NOMO-1 treated with DMSO at 0.1 percent for 48 hours (cell line): ENCODE data around the gene PTPRN2.

Experiments used
- DNase-seq: peaks from one replicate; lab custom pipeline; 2025; ENCODE audit not compliant: unreplicated experiment; lab: John Stamatoyannopoulos, UW

Gene PTPRN2

DNA sequence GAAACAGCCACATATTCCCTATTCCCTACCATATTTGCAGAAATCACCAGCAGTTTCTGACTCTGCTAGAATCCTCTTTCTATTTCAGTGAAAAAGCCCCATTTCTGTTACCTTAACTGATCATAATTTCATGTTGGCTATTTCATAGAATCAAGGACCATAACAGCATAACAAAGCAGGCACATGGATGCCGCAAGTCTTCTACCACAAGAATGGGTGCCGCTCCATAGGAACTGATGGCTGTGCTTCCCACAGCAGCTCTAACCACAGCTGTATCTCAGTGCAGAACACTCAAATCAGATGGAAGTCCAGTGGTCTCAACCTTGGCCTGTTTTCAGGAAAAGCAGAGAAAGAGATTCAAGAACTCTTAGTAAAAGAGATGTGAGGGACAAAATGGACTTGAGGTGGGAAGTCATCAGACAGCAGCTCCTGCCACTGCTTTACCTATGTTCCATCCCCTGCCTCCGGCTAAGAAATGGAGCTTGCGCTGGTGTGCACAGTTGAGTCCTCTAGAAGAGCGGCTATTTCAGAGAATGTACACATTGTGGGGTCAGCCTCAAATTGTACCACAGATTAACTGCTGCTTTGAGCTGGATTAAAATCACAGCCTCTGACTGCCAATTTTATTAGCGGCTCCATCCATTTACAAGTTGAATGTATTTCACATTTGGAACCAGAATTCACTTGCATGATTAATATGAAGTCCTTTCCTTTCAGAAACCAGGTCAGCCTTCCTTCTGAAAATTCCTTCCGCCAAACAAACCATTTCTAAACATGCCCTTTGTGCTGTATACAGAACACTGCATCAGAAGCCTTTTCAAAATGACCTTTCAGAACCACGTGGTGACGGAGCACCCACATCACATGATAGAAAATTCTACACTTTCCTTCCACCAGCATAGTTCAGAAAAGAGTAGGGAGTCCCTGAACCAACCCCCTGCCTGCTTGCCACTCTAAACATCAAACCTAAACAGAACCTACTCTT lies 7.7 kb downstream of the PTPRN2 start:
- no peak for DNase-seq

DNA sequence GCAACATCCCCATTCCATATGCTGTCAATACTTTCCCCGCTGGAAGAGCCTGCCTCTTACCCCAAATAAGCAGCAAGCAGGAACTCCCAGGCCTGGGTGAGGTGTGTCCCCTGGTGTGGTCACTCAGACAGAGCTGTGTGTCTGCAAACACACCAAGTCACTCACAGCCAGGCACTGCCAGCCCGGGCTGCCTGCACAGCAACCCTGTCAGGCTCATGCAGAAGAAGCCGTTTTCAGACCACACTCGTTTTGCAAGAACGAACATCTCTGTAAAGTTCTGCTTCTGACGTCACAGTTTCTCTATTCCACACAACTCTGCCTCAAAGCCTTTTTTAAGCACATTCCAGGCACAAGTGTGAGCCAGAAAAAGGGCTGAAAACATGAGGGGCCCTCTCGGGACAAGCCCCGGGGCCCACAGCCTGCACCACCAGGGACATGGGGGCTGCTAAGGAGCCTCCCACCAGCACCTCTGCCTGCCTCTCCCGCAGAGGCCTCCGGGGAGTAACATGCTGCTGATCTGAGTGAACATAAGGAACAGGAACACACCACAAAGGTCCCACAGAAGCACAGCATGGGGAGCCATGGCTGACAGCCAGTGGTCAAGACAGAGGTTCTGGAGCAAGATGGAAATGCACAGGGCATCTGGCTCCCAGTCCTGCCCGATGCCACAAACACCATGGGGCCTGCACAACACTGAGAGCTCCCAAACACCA lies 11.4 kb downstream of the PTPRN2 start:
- DNase-seq: peak; percentile 68

DNA sequence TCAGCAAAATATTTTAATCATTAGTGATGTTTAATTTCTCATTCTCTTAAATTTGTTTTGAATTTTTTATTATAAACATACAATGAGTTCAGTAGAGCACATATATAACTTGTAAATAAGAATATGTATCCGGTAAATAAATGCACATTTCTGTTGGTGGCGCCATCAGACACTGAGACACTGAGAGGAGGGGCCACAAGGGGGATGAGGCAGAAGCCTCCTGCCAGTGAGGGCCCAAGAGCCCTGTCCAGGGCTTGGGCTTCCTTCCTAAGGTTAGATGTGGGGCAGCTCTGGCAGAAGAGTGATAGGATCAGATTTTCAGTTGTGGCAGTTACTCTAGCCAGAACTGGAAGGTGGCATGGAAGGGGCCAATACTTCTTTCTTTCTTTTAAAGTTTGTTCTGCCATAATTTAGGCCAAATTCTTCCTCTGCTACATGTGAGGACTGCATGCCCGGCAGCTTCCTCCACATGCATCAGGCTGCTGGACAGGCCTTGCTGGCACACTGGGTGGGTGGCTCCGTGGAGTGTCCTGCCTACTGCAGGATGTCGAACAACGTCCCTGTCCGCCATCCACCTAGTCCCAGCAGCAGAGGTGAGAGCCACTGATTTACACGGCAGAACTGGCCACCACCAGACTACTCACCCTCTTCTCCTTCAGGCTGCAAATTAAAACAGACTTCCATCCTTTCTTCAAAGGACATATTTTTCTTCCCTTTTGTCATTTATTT lies 13.2 kb downstream of the PTPRN2 start:
- no peak for DNase-seq

DNA sequence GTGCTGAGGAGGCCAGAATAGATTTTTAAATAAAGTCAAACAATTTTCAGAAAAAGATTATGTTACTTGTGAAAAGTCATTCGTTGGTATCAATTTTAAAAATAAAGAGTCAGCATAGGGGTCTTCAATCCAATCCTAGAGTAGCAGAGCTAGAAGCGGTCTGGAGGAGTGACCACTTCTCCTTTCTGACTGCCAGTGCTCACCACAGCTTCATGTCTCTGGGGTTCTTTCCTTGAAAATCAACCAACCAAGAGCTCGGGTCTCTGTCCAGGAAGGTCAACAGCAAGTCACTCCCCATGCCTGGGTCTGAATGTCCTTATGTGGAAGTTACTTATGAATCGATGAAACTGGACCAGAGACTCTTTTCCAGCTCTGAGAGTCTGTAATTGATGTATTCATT lies 14.3 kb downstream of the PTPRN2 start:
- DNase-seq: peak; percentile 57

- no peak for DNase-seq
Measured at GRCh38 chr7:158572000-158572828, 15.4 kb downstream of the PTPRN2 start.

DNA sequence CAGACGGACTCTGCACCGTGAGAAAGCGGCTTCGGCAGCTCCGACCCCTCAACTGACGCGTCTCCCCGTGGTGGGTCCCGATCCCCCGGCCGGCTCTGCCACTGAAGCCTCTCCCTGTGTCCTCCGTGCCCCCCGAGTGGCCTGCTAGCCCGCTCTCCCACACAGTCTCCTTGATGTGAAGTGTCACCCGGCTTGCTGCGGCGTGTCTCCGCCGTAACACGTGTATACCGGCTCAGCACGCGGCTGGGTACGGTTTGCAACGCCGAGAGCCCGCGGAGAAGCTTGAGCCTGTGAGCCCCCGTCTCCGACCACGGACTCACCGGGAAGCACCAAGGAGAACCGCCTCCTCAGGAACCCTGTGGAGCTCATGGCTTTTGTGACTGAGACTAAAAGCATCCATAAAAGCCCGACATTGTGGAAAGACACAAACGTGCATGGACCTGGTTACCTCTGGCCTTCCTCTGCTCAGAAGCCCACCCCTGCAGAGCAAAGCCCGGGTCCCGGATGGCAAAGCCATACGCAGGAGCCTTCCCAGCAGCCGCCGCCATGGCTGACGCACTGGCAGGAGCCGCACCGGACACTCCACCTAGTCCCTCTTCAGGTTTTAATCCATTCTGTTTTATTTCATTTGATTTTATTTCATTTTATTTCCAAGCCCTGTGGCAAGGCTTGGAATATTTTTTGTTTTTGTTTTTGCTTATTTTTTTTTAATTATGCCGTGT lies 17.0 kb downstream of the PTPRN2 start:
- DNase-seq: no peak

DNA sequence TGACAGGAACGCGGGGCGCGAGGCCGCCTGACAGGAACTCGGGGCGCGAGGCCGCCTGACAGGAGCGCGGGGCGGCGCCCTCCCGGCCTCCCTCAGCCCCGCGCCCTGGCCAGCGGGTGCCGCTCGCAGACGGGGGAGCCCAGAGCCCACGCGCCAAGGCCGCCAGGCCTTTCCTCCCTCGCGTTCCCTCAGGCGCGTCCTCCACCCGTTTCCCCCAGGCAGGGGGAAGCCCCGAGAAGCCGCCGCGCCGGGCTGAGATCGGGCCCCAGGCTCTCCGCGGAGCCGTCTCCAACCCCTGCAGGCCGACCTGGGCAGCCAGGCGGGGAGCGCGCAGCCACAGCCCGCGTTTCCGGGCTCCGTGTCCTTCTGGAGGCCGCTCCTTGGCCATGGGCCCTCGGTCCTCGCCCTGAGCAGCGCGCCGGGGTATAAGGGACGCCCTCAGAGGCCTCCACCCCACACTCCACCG lies 17.7 kb downstream of the PTPRN2 start:
- no peak for DNase-seq

DNA sequence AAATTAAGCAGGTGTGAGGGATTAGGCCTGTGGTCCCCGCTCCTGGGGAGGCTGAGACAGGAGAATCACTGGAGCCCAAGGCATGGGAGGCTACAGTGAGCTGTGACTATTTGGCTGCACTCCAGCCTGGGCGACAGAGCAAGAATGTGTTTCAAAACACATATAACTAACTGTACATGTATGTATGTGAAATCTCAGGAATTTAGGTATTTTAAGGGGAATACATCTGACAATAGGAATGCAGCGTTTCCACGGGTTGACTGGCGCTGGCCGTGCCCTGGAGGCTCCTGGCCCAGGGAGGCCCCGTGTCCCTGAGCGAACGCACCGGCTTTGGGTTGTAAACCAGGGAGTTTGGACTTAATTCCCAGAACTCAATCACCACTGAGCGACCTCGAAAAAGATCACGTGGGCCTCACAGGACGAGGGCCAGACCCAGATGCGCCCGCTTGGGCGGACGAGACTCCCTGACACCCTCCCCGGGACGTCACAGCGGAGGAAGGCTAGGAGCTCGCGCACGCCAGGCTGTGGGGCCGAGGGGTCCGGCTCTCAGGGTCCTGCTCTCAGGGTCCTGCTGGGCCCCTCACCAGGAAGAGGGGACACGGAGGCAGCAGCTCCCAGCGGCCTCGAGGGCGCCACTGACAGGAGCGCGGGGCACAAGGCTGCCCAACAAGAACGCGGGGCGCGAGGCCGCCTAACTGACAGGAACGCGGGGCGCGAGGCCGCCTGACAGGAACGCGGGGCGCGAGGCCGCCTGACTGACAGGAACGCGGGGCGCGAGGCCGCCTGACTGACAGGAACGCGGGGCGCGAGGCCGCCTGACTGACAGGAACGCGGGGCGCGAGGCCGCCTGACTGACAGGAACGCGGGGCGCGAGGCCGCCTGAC lies 18.4 kb downstream of the PTPRN2 start:
- no peak for DNase-seq

GRCh38 chr7:158567153-158567603 lies 20.4 kb downstream of the PTPRN2 start:
- no peak for DNase-seq

- DNase-seq: no peak
Measured at GRCh38 chr7:158564663-158565035, 23.0 kb downstream of the PTPRN2 start.

GRCh38 chr7:158563911-158564662 lies 23.5 kb downstream of the PTPRN2 start:
- DNase-seq: no peak

- DNase-seq: no peak
Measured at GRCh38 chr7:158563051-158563450, 24.6 kb downstream of the PTPRN2 start.

DNA sequence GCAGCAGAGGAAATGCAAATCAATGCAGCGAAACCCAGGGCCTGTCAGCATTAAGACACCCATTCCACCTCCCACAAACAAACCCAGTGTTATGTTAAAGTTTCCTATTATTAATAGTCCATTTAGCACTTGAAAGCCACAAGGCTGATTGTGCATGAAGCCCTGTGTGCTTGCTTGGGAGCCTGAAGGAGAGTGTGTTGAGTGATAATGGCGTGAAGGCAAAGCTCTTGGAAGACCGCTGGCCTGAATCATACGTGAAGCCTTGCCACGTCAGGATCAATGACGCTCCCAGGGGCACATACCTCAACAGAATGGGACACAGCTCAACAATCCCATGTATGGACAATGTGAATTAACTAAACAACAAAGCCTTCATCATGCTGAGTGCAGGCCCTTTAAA lies 25.1 kb downstream of the PTPRN2 start:
- DNase-seq: no peak

GRCh38 chr7:158561659-158562058 lies 26.0 kb downstream of the PTPRN2 start:
- no peak for DNase-seq

DNA sequence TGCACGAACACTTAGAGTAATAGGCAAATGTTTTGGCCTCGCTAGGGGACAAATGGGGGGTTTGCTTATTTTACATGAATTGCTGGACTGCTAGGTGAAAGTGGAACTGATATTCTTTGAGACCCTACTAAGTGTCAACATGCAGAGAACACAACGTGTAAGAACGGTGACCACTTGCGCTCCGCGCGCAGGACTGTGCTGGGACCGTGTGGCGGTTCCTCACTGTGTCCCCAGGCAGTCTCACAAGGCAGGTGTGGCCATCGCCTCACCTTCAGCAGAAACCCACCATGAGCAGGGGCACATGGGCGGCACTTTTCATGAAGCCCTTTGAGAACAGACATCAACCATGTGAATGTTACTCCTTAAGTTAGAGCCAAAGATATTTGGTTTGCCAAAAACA lies 27.2 kb downstream of the PTPRN2 start:
- no peak for DNase-seq

- DNase-seq: peak; percentile 20
Measured at GRCh38 chr7:158559356-158559755, 28.3 kb downstream of the PTPRN2 start.

DNA sequence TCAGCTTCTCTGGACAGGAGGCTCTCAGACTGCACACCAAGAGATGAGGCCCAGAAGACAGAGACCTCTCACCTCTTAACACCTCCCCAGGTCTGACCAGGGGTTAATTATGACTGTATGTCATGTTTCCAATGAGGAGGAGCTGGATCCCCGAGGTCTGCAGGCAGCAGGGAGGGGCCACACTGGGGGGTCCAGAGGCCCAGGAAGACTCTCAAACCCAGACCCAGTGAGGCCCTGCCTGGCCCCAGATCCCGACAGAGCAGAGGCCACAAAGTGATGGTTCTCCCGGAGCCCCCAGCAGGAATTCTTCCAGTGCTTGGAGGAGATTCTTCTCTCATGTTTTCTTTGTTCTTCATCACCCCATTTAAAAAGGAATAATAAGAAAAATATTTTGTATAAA lies 28.8 kb downstream of the PTPRN2 start:
- no peak for DNase-seq

- DNase-seq: no peak
Measured at GRCh38 chr7:158557441-158557755, 30.2 kb downstream of the PTPRN2 start.
